Smooth muscle cell (in vitro differentiated cells): Measurements from ENCODE around the gene PACS2. TPM values are rescaled to one million over a fixed set of nuclear protein-coding genes. Genes with fewer than 3 reads are reported as not detected.

ENCODE experiments used
- DNase-seq: peaks from one replicate; lab custom pipeline; 2025; ENCODE audit not compliant: unreplicated experiment; lab: John Stamatoyannopoulos, UW
- H2AFZ ChIP-seq: fragments of 200-600 bp; sonication (generic); 2 replicates; pipeline ENCODE4 v1.6.0; 2016; ENCODE audit warnings: antibody characterized with exemption, low read depth, mild to moderate bottlenecking
- H3F3A ChIP-seq: fragments of 200-600 bp; sonication (generic); 2 replicates; pipeline ENCODE4 v1.6.0; 2017; ENCODE audit warnings: antibody characterized with exemption, low read depth
- H3K27ac ChIP-seq: fragments of 200-600 bp; sonication (generic); 2 replicates; pipeline ENCODE4 v1.5.1; 2016; ENCODE audit warnings: low read depth, mild to moderate bottlenecking
- H3K27me3 ChIP-seq: fragments of 200-600 bp; sonication (generic); 2 replicates; pipeline ENCODE4 v1.6.1; 2016; ENCODE audit warnings: low read depth, mild to moderate bottlenecking
- H3K36me3 ChIP-seq: fragments of 200-600 bp; sonication (generic); 2 replicates; pipeline ENCODE4 v1.5.1; 2016; ENCODE audit warnings: low read depth
- H3K4me1 ChIP-seq: fragments of 200-600 bp; sonication (generic); 2 replicates; pipeline ENCODE4 v1.5.1; 2016; ENCODE audit warnings: low read depth
- H3K4me2 ChIP-seq: fragments of 200-600 bp; sonication (generic); 2 replicates; pipeline ENCODE4 v1.6.0; 2016; ENCODE audit warnings: mild to moderate bottlenecking
- H3K4me3 ChIP-seq: fragments of 200-600 bp; sonication (generic); 2 replicates; pipeline ENCODE4 v1.5.1; 2016; ENCODE audit warnings: mild to moderate bottlenecking
- H3K79me2 ChIP-seq: fragments of 200-600 bp; sonication (generic); 2 replicates; pipeline ENCODE4 v1.6.0; 2016; ENCODE audit warnings: low read depth, mild to moderate bottlenecking
- H3K9ac ChIP-seq: fragments of 200-600 bp; sonication (generic); 2 replicates; pipeline ENCODE4 v1.6.0; 2016; ENCODE audit warnings: low read depth
- H3K9me3 ChIP-seq: fragments of 200-600 bp; sonication (generic); replicated peaks from 2 replicates; pipeline ENCODE4 v1.5.1; 2016; ENCODE audit warnings: low read depth
- H4K20me1 ChIP-seq: fragments of 200-600 bp; sonication (generic); 2 replicates; pipeline ENCODE4 v1.6.0; 2016; ENCODE audit warnings: low read depth
- WGBS: methylation state at CpG from one replicate; pipeline ENCODE4 v1.1.7; 2016; ENCODE audit warnings: low lambda C conversion rate; 5-methylcytosine and 5-hydroxymethylcytosine counted together
- polyA plus RNA-seq: library from polyadenylated mRNA; unstranded; fragments of >200 nt; fragmentation: Nextera tagmentation; extraction: Ambion mirVana; gene quantifications from 2 replicates; pipeline ENCODE4 v1.2.1, GENCODE V29; 2016
- total RNA-seq: library from RNA; depleted of rRNA; stranded (reverse); fragments of >200 nt; gene quantifications from 2 replicates; pipeline ENCODE4 v1.2.3, GENCODE V29; 2014
- TF ChIP-seq, protein P1 (sequence below): fragments of 200-600 bp; sonication (generic); IDR thresholded peaks from 2 replicates; pipeline ENCODE4 v1.5.1; 2017; ENCODE audit warnings: borderline replicate concordance, mild to moderate bottlenecking, antibody characterized with exemption; ENCODE audit not compliant: insufficient read depth, poor library complexity, severe bottlenecking

PACS2 gene
- total and polyA plus RNA-seq, 2 experiments from 2014 or later: 36.9 to 49.1 TPM

DNA sequence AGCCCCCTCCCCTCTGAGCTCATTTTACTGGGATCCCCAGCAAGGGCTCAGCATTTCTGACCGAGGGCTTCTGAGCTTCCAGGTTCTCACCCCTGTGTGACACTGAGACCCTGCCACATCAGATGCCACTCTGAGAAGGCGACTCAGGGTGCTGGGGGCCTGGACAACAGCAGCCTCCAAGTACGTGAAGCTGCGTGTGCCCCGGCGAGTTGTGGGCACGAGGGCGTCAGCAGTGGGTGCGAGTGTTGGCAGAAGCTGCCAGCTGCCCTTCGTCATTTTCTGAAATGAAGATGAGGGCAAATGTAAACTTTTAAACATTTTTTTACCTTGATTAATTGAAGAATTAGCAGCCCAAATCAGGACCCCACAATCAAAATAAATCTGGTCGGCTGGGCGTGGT, 51.1 kb downstream of the PACS2 start:
- 98% methylated on average over 12 of the region's 12 CpGs for WGBS
- Histone ChIP-seq H4K20me1 (no peaks in the 10 kb centered on the region), H3K4me2 (no peak overlapping the region), H3K9ac (no peak overlapping the region), H3K36me3 (no peaks in the 10 kb centered on the region), H3K27ac (no peak overlapping the region), H3K9me3 (no peaks in the 10 kb centered on the region), H3K79me2 (no peaks in the 10 kb centered on the region), H3K4me1 (no peaks in the 10 kb centered on the region), H2AFZ (no peak overlapping the region), H3F3A (no peaks in the 10 kb centered on the region), H3K4me3 (no peak overlapping the region), H3K27me3 (no peaks in the 10 kb centered on the region)
- no peak for DNase-seq
- TF ChIP-seq, protein P1, sequence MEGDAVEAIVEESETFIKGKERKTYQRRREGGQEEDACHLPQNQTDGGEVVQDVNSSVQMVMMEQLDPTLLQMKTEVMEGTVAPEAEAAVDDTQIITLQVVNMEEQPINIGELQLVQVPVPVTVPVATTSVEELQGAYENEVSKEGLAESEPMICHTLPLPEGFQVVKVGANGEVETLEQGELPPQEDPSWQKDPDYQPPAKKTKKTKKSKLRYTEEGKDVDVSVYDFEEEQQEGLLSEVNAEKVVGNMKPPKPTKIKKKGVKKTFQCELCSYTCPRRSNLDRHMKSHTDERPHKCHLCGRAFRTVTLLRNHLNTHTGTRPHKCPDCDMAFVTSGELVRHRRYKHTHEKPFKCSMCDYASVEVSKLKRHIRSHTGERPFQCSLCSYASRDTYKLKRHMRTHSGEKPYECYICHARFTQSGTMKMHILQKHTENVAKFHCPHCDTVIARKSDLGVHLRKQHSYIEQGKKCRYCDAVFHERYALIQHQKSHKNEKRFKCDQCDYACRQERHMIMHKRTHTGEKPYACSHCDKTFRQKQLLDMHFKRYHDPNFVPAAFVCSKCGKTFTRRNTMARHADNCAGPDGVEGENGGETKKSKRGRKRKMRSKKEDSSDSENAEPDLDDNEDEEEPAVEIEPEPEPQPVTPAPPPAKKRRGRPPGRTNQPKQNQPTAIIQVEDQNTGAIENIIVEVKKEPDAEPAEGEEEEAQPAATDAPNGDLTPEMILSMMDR: no peak

DNA sequence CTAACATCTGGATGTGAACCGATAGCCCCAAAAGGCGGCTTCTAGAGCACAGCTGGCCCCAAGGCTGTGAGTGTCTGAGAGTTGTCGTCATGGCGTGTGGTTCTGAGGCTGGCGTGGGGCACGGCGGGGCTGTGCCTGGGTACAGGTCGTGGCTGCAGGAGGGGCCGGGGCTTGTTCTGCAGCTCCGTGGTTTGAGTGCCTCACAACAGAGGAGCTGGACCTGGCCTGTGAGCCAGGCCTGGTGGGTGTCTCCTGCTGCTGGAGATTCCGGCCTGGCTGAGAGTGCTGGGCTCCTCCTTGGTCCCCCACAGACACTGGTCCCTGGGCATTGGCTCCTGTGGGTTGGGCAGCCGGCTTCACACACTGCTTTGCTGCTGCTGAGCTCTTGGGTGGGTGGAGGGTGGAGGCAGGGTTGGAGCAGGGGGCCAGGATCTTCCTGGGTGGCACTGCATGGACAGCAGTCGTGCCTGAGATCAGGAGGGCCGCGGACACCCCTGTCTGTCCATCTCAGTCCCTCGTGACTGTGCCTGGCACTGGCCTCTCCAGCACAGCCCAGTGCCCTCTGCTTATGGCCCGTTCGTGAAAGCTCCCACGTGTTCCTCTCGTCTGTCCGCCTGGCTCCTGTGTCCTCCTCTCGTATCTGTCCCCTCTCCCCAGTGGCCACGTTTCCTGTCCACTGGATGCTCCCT, 52.0 kb downstream of the PACS2 start:
- Histone ChIP-seq H3K27ac (no peak overlapping the region), H2AFZ (no peak overlapping the region), H3K36me3 (no peaks in the 10 kb centered on the region), H3K9me3 (no peaks in the 10 kb centered on the region), H3K9ac (no peak overlapping the region), H3K4me1 (no peaks in the 10 kb centered on the region), H3F3A (no peaks in the 10 kb centered on the region), H3K79me2 (no peaks in the 10 kb centered on the region), H4K20me1 (no peaks in the 10 kb centered on the region), H3K4me3 (no peak overlapping the region), H3K27me3 (no peaks in the 10 kb centered on the region), H3K4me2 (no peak overlapping the region)
- DNase-seq: no peak
- WGBS: 97% methylated on average over 21 of the region's 23 CpGs
- TF ChIP-seq, protein P1: no peak

GRCh38 chr14:105367116-105368031, 52.8 kb downstream of the PACS2 start:
- WGBS: 96% methylated on average over 34 of the region's 34 CpGs
- TF ChIP-seq, protein P1: no peak

More at GRCh38 chr14:105367116-105368031, 52.8 kb downstream of the PACS2 start:
- H3K9me3 ChIP-seq: no peaks in the 10 kb centered on the region
- no peaks in the 10 kb centered on the region for H3K4me1 ChIP-seq
- H3K36me3 ChIP-seq: no peaks in the 10 kb centered on the region
- H3K27ac ChIP-seq: no peak overlapping the region
- no peak overlapping the region for H3K4me3 ChIP-seq
- DNase-seq: no peak
- no peak overlapping the region for H2AFZ ChIP-seq
- no peak overlapping the region for H3K4me2 ChIP-seq
- no peak overlapping the region for H3K9ac ChIP-seq
- H3K79me2 ChIP-seq: no peaks in the 10 kb centered on the region
- H3F3A ChIP-seq: no peaks in the 10 kb centered on the region
- H3K27me3 ChIP-seq: no peaks in the 10 kb centered on the region
- no peaks in the 10 kb centered on the region for H4K20me1 ChIP-seq
